Measurements from ENCODE around the gene SOBP. TPM values are rescaled to one million over a fixed set of nuclear protein-coding genes. Genes with fewer than 3 reads are reported as not detected.
"Not testable (repeated sequence)": the region's sequence is repeated elsewhere in the genome, so short reads cannot be mapped to it uniquely, and the experiment has no call there.

The SOBP gene
- polyA plus RNA-seq, 1 donor (not counting 4 experiments of a cell fraction or from before 2014, with no cell fraction given): not detected

- Histone ChIP-seq H2AFZ (ENCODE audit: control insufficient read depth, low read length) (no peak overlapping the region), H4K20me1 (ENCODE audit: control insufficient read depth, extremely low read depth, insufficient read depth, low read length) (no peaks in the 10 kb centered on the region), H3K79me2 (ENCODE audit: control insufficient read depth, insufficient read depth, low read length) (no peaks in the 10 kb centered on the region), H3K9me1 (ENCODE audit: control insufficient read depth, extremely low read depth, insufficient read depth, low read length) (no peaks in the 10 kb centered on the region), H3K9me3 (ENCODE audit: control insufficient read depth, low read depth, low read length) (no peaks in the 10 kb centered on the region), H3K4me3 (ENCODE audit: control insufficient read depth in 2 of 3, extremely low read depth in 1 of 3, insufficient read depth in 2 of 3, low read depth in 1 of 3, low read length in 3 of 3) (no peak overlapping the region), H3K27ac (ENCODE audit: control insufficient read depth, insufficient read depth, low read length) (no peak overlapping the region), H3K9ac (ENCODE audit: control insufficient read depth, extremely low read depth, insufficient read depth, low read length) (no peak overlapping the region), H3K4me2 (ENCODE audit: control insufficient read depth, extremely low read depth, insufficient read depth, low read depth, low read length) (no peak overlapping the region), H3K4me1 (ENCODE audit: control insufficient read depth, extremely low read depth, insufficient read depth, low read length) (no peaks in the 10 kb centered on the region), H3K36me3 (ENCODE audit: control insufficient read depth in 2 of 2, extremely low read depth in 1 of 2, insufficient read depth in 2 of 2, low read length in 2 of 2) (no peaks in the 10 kb centered on the region), H3K27me3 (ENCODE audit: control insufficient read depth, extremely low read depth, insufficient read depth, low read length) (peaks cover 3% of the 10 kb centered on the region)
- TF ChIP-seq CTCF (optimal IDR thresholded peaks at IDR 0.05 in 1 of 3, IDR thresholded peaks at IDR 0.05 in 1 of 3, conservative IDR thresholded peaks at IDR 0.05 in 1 of 3; ENCODE audit: extremely low read depth in 1 of 3, insufficient read depth in 2 of 3, low read length in 3 of 3) (no peak), EZH2 (IDR thresholded peaks at IDR 0.05; ENCODE audit: low read length) (no peak)
- no peak for FAIRE-seq
- DNase-seq (ENCODE audit: low read depth, low spot score): no peak
- dilution Hi-C loops (cut with MboI; ENCODE audit: extremely low pct_ligation_motif_present, low sequenced_read_pairs): no loop called here
These were observed 60.4 kb downstream of the SOBP start for GRCh38 chr6:107550241-107550840.

GRCh38 chr6:107550906-107551305 lies 61.0 kb downstream of the SOBP start:
- no peak overlapping the region for H3K4me2 ChIP-seq (ENCODE audit: control insufficient read depth, extremely low read depth, insufficient read depth, low read depth, low read length)
- H2AFZ ChIP-seq (ENCODE audit: control insufficient read depth, low read length): no peak overlapping the region
- H4K20me1 ChIP-seq (ENCODE audit: control insufficient read depth, extremely low read depth, insufficient read depth, low read length): no peaks in the 10 kb centered on the region
- no peaks in the 10 kb centered on the region for H3K4me1 ChIP-seq (ENCODE audit: control insufficient read depth, extremely low read depth, insufficient read depth, low read length)
- no peaks in the 10 kb centered on the region for H3K27me3 ChIP-seq (ENCODE audit: control insufficient read depth, extremely low read depth, insufficient read depth, low read length)
- H3K9ac ChIP-seq (ENCODE audit: control insufficient read depth, extremely low read depth, insufficient read depth, low read length): no peak overlapping the region
- no peaks in the 10 kb centered on the region for H3K9me1 ChIP-seq (ENCODE audit: control insufficient read depth, extremely low read depth, insufficient read depth, low read length)
- dilution Hi-C loops (cut with MboI; ENCODE audit: extremely low pct_ligation_motif_present, low sequenced_read_pairs): no loop called here
- H3K79me2 ChIP-seq (ENCODE audit: control insufficient read depth, insufficient read depth, low read length): no peaks in the 10 kb centered on the region
- DNase-seq (ENCODE audit: low read depth, low spot score): no peak
- H3K27ac ChIP-seq (ENCODE audit: control insufficient read depth, insufficient read depth, low read length): no peak overlapping the region
- H3K9me3 ChIP-seq (ENCODE audit: control insufficient read depth, low read depth, low read length): no peaks in the 10 kb centered on the region
- no peak for FAIRE-seq
- H3K4me3 ChIP-seq (ENCODE audit: control insufficient read depth in 2 of 3, extremely low read depth in 1 of 3, insufficient read depth in 2 of 3, low read depth in 1 of 3, low read length in 3 of 3): no peak overlapping the region
- no peaks in the 10 kb centered on the region for H3K36me3 ChIP-seq (ENCODE audit: control insufficient read depth in 2 of 2, extremely low read depth in 1 of 2, insufficient read depth in 2 of 2, low read length in 2 of 2)
- TF ChIP-seq CTCF (optimal IDR thresholded peaks at IDR 0.05 in 1 of 3, IDR thresholded peaks at IDR 0.05 in 1 of 3, conservative IDR thresholded peaks at IDR 0.05 in 1 of 3; ENCODE audit: extremely low read depth in 1 of 3, insufficient read depth in 2 of 3, low read length in 3 of 3): no peak
- TF ChIP-seq EZH2 (IDR thresholded peaks at IDR 0.05; ENCODE audit: low read length): no peak

GRCh38 chr6:107553121-107553520 lies 63.2 kb downstream of the SOBP start:
- H3K4me3 ChIP-seq (ENCODE audit: control insufficient read depth in 2 of 3, extremely low read depth in 1 of 3, insufficient read depth in 2 of 3, low read depth in 1 of 3, low read length in 3 of 3); H3K79me2 ChIP-seq (ENCODE audit: control insufficient read depth, insufficient read depth, low read length); H3K4me2 ChIP-seq (ENCODE audit: control insufficient read depth, extremely low read depth, insufficient read depth, low read depth, low read length); H3K9me1 ChIP-seq (ENCODE audit: control insufficient read depth, extremely low read depth, insufficient read depth, low read length); dilution Hi-C loops (cut with MboI; ENCODE audit: extremely low pct_ligation_motif_present, low sequenced_read_pairs); H3K27me3 ChIP-seq (ENCODE audit: control insufficient read depth, extremely low read depth, insufficient read depth, low read length); FAIRE-seq; H3K9me3 ChIP-seq (ENCODE audit: control insufficient read depth, low read depth, low read length); H3K27ac ChIP-seq (ENCODE audit: control insufficient read depth, insufficient read depth, low read length); H2AFZ ChIP-seq (ENCODE audit: control insufficient read depth, low read length); H3K4me1 ChIP-seq (ENCODE audit: control insufficient read depth, extremely low read depth, insufficient read depth, low read length); H3K9ac ChIP-seq (ENCODE audit: control insufficient read depth, extremely low read depth, insufficient read depth, low read length); H4K20me1 ChIP-seq (ENCODE audit: control insufficient read depth, extremely low read depth, insufficient read depth, low read length); DNase-seq (ENCODE audit: low read depth, low spot score); H3K36me3 ChIP-seq (ENCODE audit: control insufficient read depth in 2 of 2, extremely low read depth in 1 of 2, insufficient read depth in 2 of 2, low read length in 2 of 2): not testable (repeated sequence)
